Measurements from ENCODE around the gene CRB3.

The CRB3 gene

GRCh38 chr19:6482343-6482686 lies 18.2 kb downstream of the CRB3 start:
- Histone ChIP-seq H3K4me1 (ENCODE audit: insufficient read depth, low read length) (no peaks in the 10 kb centered on the region), H3K36me3 (ENCODE audit: insufficient read depth, low read length) (no peaks in the 10 kb centered on the region), H3K4me3 (ENCODE audit: low read length) (no peak overlapping the region), H3K27ac (ENCODE audit: low read depth, low read length) (no peak overlapping the region), H3K9ac (ENCODE audit: low read depth, low read length) (no peak overlapping the region), H3K27me3 (ENCODE audit: insufficient read depth, low read length) (no peaks in the 10 kb centered on the region), H3K9me3 (ENCODE audit: insufficient read depth, low read depth, low read length) (no peaks in the 10 kb centered on the region)
- WGBS, result 95% methylated on average over 8 of the region's 8 CpGs

DNA sequence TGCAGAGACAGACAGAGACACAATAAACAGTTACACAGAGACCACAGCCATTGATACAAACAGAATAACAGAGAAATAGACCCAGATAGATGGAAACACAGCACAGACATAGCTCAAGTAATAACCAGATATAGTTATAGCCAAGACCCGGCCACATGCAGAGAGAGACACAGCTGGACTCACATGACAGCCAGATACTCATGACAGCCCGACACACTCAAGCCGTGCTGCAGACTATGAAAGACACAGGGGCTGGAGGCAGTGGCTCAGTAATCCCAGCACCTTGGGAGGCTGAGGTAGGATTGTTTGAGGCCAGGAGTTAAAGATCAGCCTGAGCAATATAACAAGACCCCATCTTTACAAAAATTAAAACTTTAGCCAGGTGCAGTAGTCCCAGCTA lies 19.2 kb downstream of the CRB3 start:
- Histone ChIP-seq H3K36me3 (ENCODE audit: insufficient read depth, low read length) (no peaks in the 10 kb centered on the region), H3K4me3 (ENCODE audit: low read length) (no peak overlapping the region), H3K4me1 (ENCODE audit: insufficient read depth, low read length) (no peaks in the 10 kb centered on the region), H3K9ac (ENCODE audit: low read depth, low read length) (no peak overlapping the region), H3K9me3 (ENCODE audit: insufficient read depth, low read depth, low read length) (no peaks in the 10 kb centered on the region), H3K27me3 (ENCODE audit: insufficient read depth, low read length) (no peaks in the 10 kb centered on the region), H3K27ac (ENCODE audit: low read depth, low read length) (no peak overlapping the region)
- 86% methylated on average over 3 of the region's 3 CpGs for WGBS

DNA sequence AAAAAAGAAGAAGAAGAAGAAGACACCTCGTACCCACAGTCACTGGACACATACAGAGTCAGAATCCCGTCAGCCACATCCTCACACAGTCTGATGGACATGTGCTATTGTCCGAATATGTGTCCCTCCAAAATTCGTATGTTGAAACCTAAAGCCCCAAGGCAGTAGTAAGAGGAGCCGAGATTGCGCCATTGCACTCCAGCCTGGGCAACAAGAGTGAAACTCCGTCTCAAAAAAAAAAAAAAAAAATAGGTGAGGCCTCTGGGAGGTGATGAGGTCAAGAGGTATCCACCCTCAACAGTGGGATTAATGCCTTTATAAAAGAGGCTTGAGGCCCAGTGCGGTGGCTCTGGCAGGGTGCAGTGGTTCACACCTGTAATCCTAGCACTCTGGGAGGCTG lies 20.2 kb downstream of the CRB3 start:
- H3K27ac ChIP-seq (ENCODE audit: low read depth, low read length), result no peak overlapping the region
- no peaks in the 10 kb centered on the region for H3K27me3 ChIP-seq (ENCODE audit: insufficient read depth, low read length)
- H3K4me1 ChIP-seq (ENCODE audit: insufficient read depth, low read length), result no peaks in the 10 kb centered on the region
- H3K4me3 ChIP-seq (ENCODE audit: low read length), result no peak overlapping the region
- H3K36me3 ChIP-seq (ENCODE audit: insufficient read depth, low read length), result no peaks in the 10 kb centered on the region
- no peak overlapping the region for H3K9ac ChIP-seq (ENCODE audit: low read depth, low read length)
- no peaks in the 10 kb centered on the region for H3K9me3 ChIP-seq (ENCODE audit: insufficient read depth, low read depth, low read length)
- 94% methylated on average over 8 of the region's 8 CpGs for WGBS

DNA sequence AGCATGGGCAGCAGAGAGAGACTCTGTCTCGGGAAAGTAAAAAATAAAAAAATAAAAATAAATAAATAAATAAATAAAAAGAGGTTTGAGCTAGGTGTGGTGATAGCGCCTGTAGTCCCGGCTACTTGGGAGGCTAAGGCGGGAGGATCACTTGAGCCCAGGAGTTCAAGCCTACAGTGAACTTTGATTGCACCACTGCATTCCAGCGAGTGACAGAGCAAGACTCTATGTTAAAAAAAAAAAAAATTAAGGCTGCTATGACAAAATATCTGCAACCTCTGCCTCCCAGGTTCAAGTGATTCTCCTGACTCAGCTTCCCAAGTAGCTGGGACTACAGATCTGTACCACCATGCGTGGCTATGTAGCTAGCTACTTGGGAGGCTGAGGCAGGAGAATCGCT lies 20.8 kb downstream of the CRB3 start:
- Histone ChIP-seq H3K36me3 (ENCODE audit: insufficient read depth, low read length) (no peaks in the 10 kb centered on the region), H3K9me3 (ENCODE audit: insufficient read depth, low read depth, low read length) (no peaks in the 10 kb centered on the region), H3K9ac (ENCODE audit: low read depth, low read length) (no peak overlapping the region), H3K27ac (ENCODE audit: low read depth, low read length) (no peak overlapping the region), H3K27me3 (ENCODE audit: insufficient read depth, low read length) (no peaks in the 10 kb centered on the region), H3K4me1 (ENCODE audit: insufficient read depth, low read length) (no peaks in the 10 kb centered on the region), H3K4me3 (ENCODE audit: low read length) (no peak overlapping the region)
- 91% methylated on average over 6 of the region's 7 CpGs for WGBS

GRCh38 chr19:6489278-6490061 lies 25.4 kb downstream of the CRB3 start:
- no peak overlapping the region for H3K4me3 ChIP-seq (ENCODE audit: low read length)
- H3K4me1 ChIP-seq (ENCODE audit: insufficient read depth, low read length), result no peaks in the 10 kb centered on the region
- no peaks in the 10 kb centered on the region for H3K9me3 ChIP-seq (ENCODE audit: insufficient read depth, low read depth, low read length)
- no peak overlapping the region for H3K9ac ChIP-seq (ENCODE audit: low read depth, low read length)
- WGBS, result 67% methylated on average over 15 of the region's 15 CpGs
- H3K27ac ChIP-seq (ENCODE audit: low read depth, low read length), result no peak overlapping the region
- no peaks in the 10 kb centered on the region for H3K27me3 ChIP-seq (ENCODE audit: insufficient read depth, low read length)
- H3K36me3 ChIP-seq (ENCODE audit: insufficient read depth, low read length), result no peaks in the 10 kb centered on the region

- Histone ChIP-seq H3K4me3 (ENCODE audit: low read length) (no peak overlapping the region), H3K9me3 (ENCODE audit: insufficient read depth, low read depth, low read length) (no peaks in the 10 kb centered on the region), H3K4me1 (ENCODE audit: insufficient read depth, low read length) (no peaks in the 10 kb centered on the region), H3K27me3 (ENCODE audit: insufficient read depth, low read length) (no peaks in the 10 kb centered on the region), H3K27ac (ENCODE audit: low read depth, low read length) (no peak overlapping the region), H3K9ac (ENCODE audit: low read depth, low read length) (no peak overlapping the region), H3K36me3 (ENCODE audit: insufficient read depth, low read length) (no peaks in the 10 kb centered on the region)
- WGBS, result 82% methylated on average over 2 of the region's 2 CpGs
These were observed 26.1 kb downstream of the CRB3 start for GRCh38 chr19:6490134-6490533.

GRCh38 chr19:6491802-6492592 lies 27.9 kb downstream of the CRB3 start:
- Histone ChIP-seq H3K9me3 (ENCODE audit: insufficient read depth, low read depth, low read length) (no peaks in the 10 kb centered on the region), H3K27ac (ENCODE audit: low read depth, low read length) (no peak overlapping the region), H3K9ac (ENCODE audit: low read depth, low read length) (no peak overlapping the region), H3K4me3 (ENCODE audit: low read length) (no peak overlapping the region), H3K27me3 (ENCODE audit: insufficient read depth, low read length) (no peaks in the 10 kb centered on the region), H3K4me1 (ENCODE audit: insufficient read depth, low read length) (no peaks in the 10 kb centered on the region), H3K36me3 (ENCODE audit: insufficient read depth, low read length) (no peaks in the 10 kb centered on the region)
- WGBS, result 75% methylated on average over 4 of the region's 4 CpGs

- Histone ChIP-seq H3K27me3 (ENCODE audit: insufficient read depth, low read length) (no peaks in the 10 kb centered on the region), H3K9ac (ENCODE audit: low read depth, low read length) (no peak overlapping the region), H3K9me3 (ENCODE audit: insufficient read depth, low read depth, low read length) (no peaks in the 10 kb centered on the region), H3K4me3 (ENCODE audit: low read length) (no peak overlapping the region), H3K36me3 (ENCODE audit: insufficient read depth, low read length) (no peaks in the 10 kb centered on the region), H3K27ac (ENCODE audit: low read depth, low read length) (no peak overlapping the region), H3K4me1 (ENCODE audit: insufficient read depth, low read length) (no peaks in the 10 kb centered on the region)
- WGBS, result 85% methylated on average over 8 of the region's 8 CpGs
These were observed 30.5 kb downstream of the CRB3 start for GRCh38 chr19:6494438-6495036.

- Histone ChIP-seq H3K9ac (ENCODE audit: low read depth, low read length) (no peak overlapping the region), H3K27ac (ENCODE audit: low read depth, low read length) (no peak overlapping the region), H3K9me3 (ENCODE audit: insufficient read depth, low read depth, low read length) (no peaks in the 10 kb centered on the region), H3K4me3 (ENCODE audit: low read length) (no peak overlapping the region), H3K36me3 (ENCODE audit: insufficient read depth, low read length) (no peaks in the 10 kb centered on the region), H3K27me3 (ENCODE audit: insufficient read depth, low read length) (peaks cover 7% of the 10 kb centered on the region), H3K4me1 (ENCODE audit: insufficient read depth, low read length) (no peaks in the 10 kb centered on the region)
- WGBS, result 94% methylated on average over 19 of the region's 19 CpGs
These were observed 31.9 kb downstream of the CRB3 start for GRCh38 chr19:6495947-6496346.

- no peak overlapping the region for H3K27ac ChIP-seq (ENCODE audit: low read depth, low read length)
- no peaks in the 10 kb centered on the region for H3K36me3 ChIP-seq (ENCODE audit: insufficient read depth, low read length)
- H3K4me3 ChIP-seq (ENCODE audit: low read length), result no peak overlapping the region
- H3K4me1 ChIP-seq (ENCODE audit: insufficient read depth, low read length), result no peaks in the 10 kb centered on the region
- H3K9me3 ChIP-seq (ENCODE audit: insufficient read depth, low read depth, low read length), result no peaks in the 10 kb centered on the region
- H3K9ac ChIP-seq (ENCODE audit: low read depth, low read length), result no peak overlapping the region
- peaks cover 27% of the 10 kb centered on the region for H3K27me3 ChIP-seq (ENCODE audit: insufficient read depth, low read length)
- 80% methylated on average over 7 of the region's 7 CpGs for WGBS
These were observed 34.4 kb downstream of the CRB3 start for GRCh38 chr19:6498294-6499036.

All from HUES64 (cell line).